ENCODE measurements around the gene HPSE2. TPM values are rescaled to one million over a fixed set of nuclear protein-coding genes. Genes with fewer than 3 reads are reported as not detected.
A peak's percentile ranks its signal among the peaks of the same experiment; 100 is the strongest.

HPSE2 gene
- total and polyA plus RNA-seq, 7 donors = under 0.01 to 11.8 (median 4.8) TPM

GRCh38 chr10:98414578-98414931 is 821.1 kb downstream of the HPSE2 start:
- Histone ChIP-seq H3K27ac (peak overlapping the region; percentile 83 to 86 (median 84)), H3K9me3 (no peaks in the 10 kb centered on the region), H3K27me3 (no peaks in the 10 kb centered on the region), H3K4me3 (peak overlapping the region; percentile 41 to 68 (median 64)), H3K4me1 (peaks cover 0 to 29% (median 20%) of the 10 kb centered on the region in 4 donors), H3K36me3 (peaks cover 4 to 29% (median 13%) of the 10 kb centered on the region in 4 donors)
- intact Hi-C loops (cut with DNase I) = loop anchor here (10.0 kb wide), 1 partner anchor 170 kb away; no protein-coding TSS in a partner anchor
- 31 to 37% methylated on average over 3 of the region's 3 CpGs for WGBS, 2 donors
- DNase-seq = no peak
- TF ChIP-seq EP300 (IDR thresholded peaks at IDR 0.05) (no peak), POLR2A (IDR thresholded peaks at IDR 0.05) (no peak), POLR2AphosphoS5 (IDR thresholded peaks at IDR 0.05) (no peak), CTCF (IDR thresholded peaks at IDR 0.05) (no peak)

- H3K27ac ChIP-seq = peak overlapping the region in 1 of 4 donors; percentile 10
- peaks cover 0 to 29% (median 20%) of the 10 kb centered on the region in 4 donors for H3K4me1 ChIP-seq
- no peak overlapping the region for H3K4me3 ChIP-seq
- intact Hi-C loops (cut with DNase I) = loop anchor here (10.0 kb wide), 1 partner anchor 167 kb away; no protein-coding TSS in a partner anchor
- H3K36me3 ChIP-seq = peaks cover 0 to 2% (median 0%) of the 10 kb centered on the region in 4 donors
- peak; percentile 63 for DNase-seq
- H3K9me3 ChIP-seq = no peaks in the 10 kb centered on the region
- WGBS, 2 donors = 78 to 83% methylated on average over 1 of the region's 1 CpG
- TF ChIP-seq CTCF (IDR thresholded peaks at IDR 0.05) = no peak
- TF ChIP-seq POLR2AphosphoS5 (IDR thresholded peaks at IDR 0.05) = no peak
- no peak for TF ChIP-seq POLR2A (IDR thresholded peaks at IDR 0.05)
- no peak for TF ChIP-seq EP300 (IDR thresholded peaks at IDR 0.05)
- H3K27me3 ChIP-seq = no peaks in the 10 kb centered on the region
These were observed 823.9 kb downstream of the HPSE2 start for GRCh38 chr10:98411768-98412167.

GRCh38 chr10:98411166-98411565 is 824.5 kb downstream of the HPSE2 start:
- H3K9me3 ChIP-seq = no peaks in the 10 kb centered on the region
- WGBS, 2 donors = 91% methylated on average over 11 of the region's 11 CpGs
- no peaks in the 10 kb centered on the region for H3K36me3 ChIP-seq
- no peaks in the 10 kb centered on the region for H3K27me3 ChIP-seq
- H3K4me3 ChIP-seq = no peak overlapping the region
- peaks cover 0 to 29% (median 20%) of the 10 kb centered on the region in 4 donors for H3K4me1 ChIP-seq
- intact Hi-C loops (cut with DNase I) = loop anchor here (10.0 kb wide), 1 partner anchor 166 kb away; no protein-coding TSS in a partner anchor
- DNase-seq = peak; percentile 52
- no peak overlapping the region for H3K27ac ChIP-seq
- TF ChIP-seq POLR2A (IDR thresholded peaks at IDR 0.05) (no peak), POLR2AphosphoS5 (IDR thresholded peaks at IDR 0.05) (no peak), CTCF (IDR thresholded peaks at IDR 0.05) (no peak), EP300 (IDR thresholded peaks at IDR 0.05) (no peak)

- Histone ChIP-seq H3K27ac (no peak overlapping the region), H3K4me3 (no peak overlapping the region), H3K9me3 (no peaks in the 10 kb centered on the region), H3K36me3 (no peaks in the 10 kb centered on the region), H3K4me1 (peaks cover 0 to 26% (median 18%) of the 10 kb centered on the region in 4 donors), H3K27me3 (no peaks in the 10 kb centered on the region)
- WGBS, 2 donors = 89% methylated on average over 10 of the region's 10 CpGs
- TF ChIP-seq CTCF (IDR thresholded peaks at IDR 0.05) (no peak), POLR2AphosphoS5 (IDR thresholded peaks at IDR 0.05) (no peak), POLR2A (IDR thresholded peaks at IDR 0.05) (no peak), EP300 (IDR thresholded peaks at IDR 0.05) (no peak)
- peak; percentile 46 for DNase-seq
- intact Hi-C loops (cut with DNase I) = loop anchor here (10.0 kb wide), 1 partner anchor 166 kb away; no protein-coding TSS in a partner anchor
These were observed 824.9 kb downstream of the HPSE2 start for GRCh38 chr10:98410759-98411158.

Measured in sigmoid colon (tissue), 7 donors.